GM21423 (cell line): Measurements from ENCODE around the gene DNAJC18.
"Not testable (repeated sequence)": the region's sequence is repeated elsewhere in the genome, so short reads cannot be mapped to it uniquely, and the experiment has no call there.

ENCODE experiments used
- ATAC-seq: cut with Tn5 transposase; IDR thresholded peaks from one replicate; pipeline ENCODE4 v1.9.1; 2021; ENCODE audit warnings: mild to moderate bottlenecking, moderate library complexity; ENCODE audit not compliant: unreplicated experiment

Gene DNAJC18

GRCh38 chr5:139461698-139462097, 22.4 kb upstream of the DNAJC18 start:
- ATAC-seq, result no peak

GRCh38 chr5:139461176-139461575, 21.9 kb upstream of the DNAJC18 start:
- ATAC-seq, result no peak

DNA sequence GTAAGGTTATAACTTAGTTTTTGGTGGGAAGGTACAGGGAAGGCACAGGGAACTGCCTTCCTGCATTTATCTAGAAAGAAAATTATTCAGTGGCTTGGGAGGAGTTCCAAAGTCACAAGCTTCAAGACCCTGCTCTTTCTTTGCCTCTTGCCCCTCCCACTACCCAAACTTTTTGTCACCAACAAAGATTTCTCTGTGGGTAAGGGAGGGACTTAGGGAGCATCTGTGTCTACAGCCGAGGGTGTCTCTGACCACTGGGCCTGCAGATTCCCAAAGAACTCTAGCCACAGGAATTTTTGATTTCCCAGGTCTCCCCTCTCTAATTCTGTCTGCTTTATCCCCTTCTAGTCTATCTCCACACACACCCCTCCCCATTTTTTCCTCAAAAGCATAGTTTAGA, 21.1 kb upstream of the DNAJC18 start:
- no peak for ATAC-seq

- no peak for ATAC-seq
These were observed 20.2 kb upstream of the DNAJC18 start for GRCh38 chr5:139459451-139459934.

DNA sequence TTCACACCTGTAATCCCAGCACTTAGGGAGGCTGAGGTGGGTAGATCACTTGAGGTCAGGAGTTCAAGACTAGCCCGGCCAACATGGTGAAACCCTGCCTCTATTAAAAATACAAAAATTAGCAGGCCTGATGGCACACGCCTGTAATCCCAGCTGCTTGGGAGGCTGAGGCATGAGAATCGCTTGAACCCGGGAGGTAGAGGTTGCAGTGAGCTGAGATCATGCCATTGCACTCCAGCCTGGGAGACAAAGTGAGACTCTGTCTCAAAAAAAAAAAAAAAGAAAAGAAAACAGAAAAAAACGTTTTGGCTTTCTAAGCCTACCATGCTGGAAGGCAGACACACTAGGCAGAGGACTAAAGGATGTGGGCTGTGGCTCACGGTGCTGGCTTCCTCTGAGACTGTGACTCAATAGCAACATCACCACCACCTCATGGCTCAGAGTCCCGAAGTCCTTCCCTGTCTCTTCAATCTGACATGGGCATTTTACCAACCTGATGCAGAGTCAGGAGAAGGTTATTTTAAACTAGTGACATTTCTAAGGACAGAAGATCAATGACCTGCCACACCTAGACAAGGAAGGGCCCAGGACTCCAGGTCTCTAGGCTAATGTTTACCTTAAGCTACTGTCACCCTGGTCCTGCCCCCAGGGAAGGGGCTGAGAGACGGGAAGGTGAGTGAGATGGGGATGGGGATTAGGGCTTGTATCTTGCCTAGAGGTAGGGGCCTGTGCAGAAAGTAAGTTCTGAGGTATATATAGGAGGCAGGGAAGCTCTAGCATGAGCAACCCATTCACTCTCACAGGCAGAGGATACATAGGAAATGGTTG, 19.5 kb upstream of the DNAJC18 start:
- ATAC-seq, result peak; percentile 69

DNA sequence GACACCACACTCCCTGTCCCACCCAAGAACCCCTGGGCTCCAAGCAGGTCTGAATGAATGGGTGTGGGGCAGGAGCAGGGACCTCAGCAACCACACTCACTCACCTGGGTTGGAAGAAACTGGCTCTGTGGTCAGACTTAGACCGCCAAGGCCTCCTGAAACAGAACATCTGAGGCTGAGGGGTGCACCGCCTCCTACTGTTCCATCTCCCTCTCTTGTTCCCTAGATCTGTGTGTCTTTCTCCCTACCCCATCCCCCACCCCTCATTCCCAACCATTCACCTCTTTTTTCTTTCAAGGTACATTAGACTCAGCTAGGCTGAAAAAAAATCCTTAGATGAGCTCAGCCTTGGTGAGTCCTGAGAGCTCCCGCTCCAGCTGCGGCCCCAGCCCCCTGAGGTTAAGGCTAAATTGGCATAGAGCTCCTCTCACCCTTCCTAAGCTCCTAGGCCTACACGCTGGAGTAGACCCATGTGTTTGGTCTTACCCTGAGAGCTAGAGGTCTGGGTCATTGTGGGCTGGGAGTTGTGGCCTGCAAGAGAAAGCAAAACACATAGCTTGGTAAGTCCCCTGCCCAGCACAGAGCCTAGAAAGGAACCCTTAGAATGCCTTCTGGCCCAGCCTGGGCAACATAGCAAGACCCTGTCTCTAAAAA, 18.5 kb upstream of the DNAJC18 start:
- peak; percentile 28 for ATAC-seq

DNA sequence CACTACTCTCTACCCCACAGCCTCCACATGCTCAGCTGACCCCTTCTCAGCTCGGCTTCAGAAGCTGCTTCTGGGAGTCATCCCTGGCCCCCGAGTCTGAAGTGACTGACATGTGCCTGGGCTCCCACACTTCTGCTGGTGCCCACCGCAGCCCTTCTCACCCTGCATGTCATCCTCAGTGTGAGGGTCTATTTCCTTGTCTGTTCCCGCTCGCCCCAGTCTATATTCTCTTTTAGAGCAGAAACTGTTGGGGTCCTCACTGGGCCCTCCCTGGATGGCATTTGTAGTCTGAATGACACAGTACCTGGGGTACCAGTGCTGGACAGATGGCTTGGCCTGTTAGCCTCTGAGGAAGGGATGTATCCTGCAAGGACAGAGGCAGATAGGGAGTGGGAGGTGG, 17.9 kb upstream of the DNAJC18 start:
- ATAC-seq, result no peak

DNA sequence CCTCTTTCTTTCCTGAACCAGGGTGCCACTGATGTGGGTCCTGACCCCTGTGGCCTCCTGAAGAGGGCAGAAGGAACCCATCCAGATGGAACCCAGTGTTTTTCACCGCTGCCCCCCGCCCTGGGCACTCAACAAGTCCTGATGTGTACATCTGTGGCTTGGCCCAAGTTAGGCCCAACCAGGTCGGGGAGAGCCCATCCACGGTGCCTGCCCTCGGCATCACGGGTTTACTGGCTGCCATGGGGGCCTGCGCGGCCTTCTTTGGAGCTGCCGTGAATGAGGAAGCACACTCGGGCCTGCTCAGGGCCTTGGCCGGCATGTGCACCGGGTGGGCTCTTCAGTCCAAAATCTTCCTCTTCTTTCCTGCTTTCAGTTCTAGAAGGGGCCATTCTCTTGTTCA, 17.5 kb upstream of the DNAJC18 start:
- ATAC-seq, result no peak

GRCh38 chr5:139454568-139455290, 15.4 kb upstream of the DNAJC18 start:
- no peak for ATAC-seq

GRCh38 chr5:139453683-139454567, 14.6 kb upstream of the DNAJC18 start:
- ATAC-seq, result no peak

- no peak for ATAC-seq
These were observed 12.7 kb upstream of the DNAJC18 start for GRCh38 chr5:139451878-139452660.

- ATAC-seq, result no peak
These were observed 11.9 kb upstream of the DNAJC18 start for GRCh38 chr5:139451176-139451575.

- peak; percentile 44 for ATAC-seq
These were observed 7.8 kb upstream of the DNAJC18 start for GRCh38 chr5:139446956-139447779.

GRCh38 chr5:139445325-139446170, 6.2 kb upstream of the DNAJC18 start:
- ATAC-seq, result no peak

DNA sequence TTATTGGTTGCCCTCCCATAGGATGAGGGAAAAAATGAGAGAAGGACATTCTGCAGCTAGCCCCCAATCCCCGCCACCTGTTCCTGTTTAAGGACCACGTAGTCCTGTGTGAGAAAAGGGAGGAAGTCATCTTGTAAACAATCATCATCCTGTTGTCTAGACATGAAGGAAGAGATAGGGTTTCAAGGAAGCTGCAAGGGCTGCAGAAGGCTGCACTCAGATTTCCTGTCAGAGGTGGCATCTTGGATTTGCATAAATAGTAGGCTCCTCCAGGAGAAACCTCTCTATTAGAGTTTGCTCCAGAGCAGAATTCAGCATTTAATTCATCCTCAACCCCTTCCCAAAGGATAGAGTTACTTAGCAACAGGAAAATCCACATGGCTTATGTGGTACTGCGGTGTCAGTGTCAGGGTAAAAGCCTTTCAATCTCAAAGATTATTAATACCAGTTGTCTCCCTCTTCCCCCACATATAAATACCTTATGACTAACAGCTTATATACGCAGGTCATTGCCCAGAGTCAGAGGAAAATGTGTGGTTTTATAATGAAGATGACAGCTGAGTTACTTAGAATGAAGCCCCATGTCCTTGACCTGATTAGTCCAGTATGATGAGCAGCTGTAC, 4.6 kb upstream of the DNAJC18 start:
- ATAC-seq, result no peak

- ATAC-seq, result not testable (repeated sequence)
These were observed 1.1 kb upstream of the DNAJC18 start for GRCh38 chr5:139440416-139440815.

DNA sequence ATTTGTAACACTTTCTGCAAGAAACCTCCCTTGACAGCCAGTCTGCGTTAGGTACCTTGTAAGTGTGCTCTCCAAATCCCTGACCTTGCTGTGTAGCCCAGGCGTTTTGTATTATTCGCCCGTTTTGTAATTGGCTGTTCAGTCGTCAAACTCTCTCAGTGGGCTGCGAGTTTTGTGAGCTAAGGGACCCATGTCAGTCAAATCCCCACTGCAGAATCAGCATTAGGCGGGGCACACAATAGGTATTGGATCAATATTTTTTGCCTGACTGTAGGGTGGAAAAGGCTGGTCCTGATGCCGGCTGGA, 665 bp downstream of the DNAJC18 start:
- ATAC-seq, result no peak

- no peak for ATAC-seq
These were observed 3.6 kb downstream of the DNAJC18 start for GRCh38 chr5:139435676-139436075.
